HCT116 (cell line): Measurements from ENCODE around the gene RIF1. TPM values are rescaled to one million over a fixed set of nuclear protein-coding genes. Genes with fewer than 3 reads are reported as not detected.

ENCODE experiments used
- ATAC-seq: fragments of 200-7000 bp; cut with Tn5 transposase; 2 replicates; pipeline ENCODE4 v1.9.1; 2020; ENCODE audit warnings: mild to moderate bottlenecking, moderate library complexity
- BruUV-seq: library from RNA; stranded (reverse); fragments of 400-500 nt; replicated peaks from 2 replicates; lab custom pipeline; 2021; lab: Mats Ljungman, UMichigan
- CTCF ChIA-PET: fragments of 300-600 bp; sonication (Branson Sonifier 250); formaldehyde crosslinking; loops from one replicate; lab custom pipeline; 2021; ENCODE audit warnings: antibody characterized with exemption; lab: Charles Lee
- POLR2A ChIA-PET: fragments of 300-600, 350-600 bp; sonication (Branson Sonifier 250); formaldehyde crosslinking; loops from one replicate; lab custom pipeline; 2021; ENCODE audit warnings: antibody characterized with exemption; lab: Charles Lee
- RAD21 ChIA-PET, 2 experiments: fragments of 300-600 bp; sonication (Branson Sonifier 250); formaldehyde crosslinking; loops; one replicate each; lab custom pipeline; 2023; ENCODE audit warnings: low total read pairs in 2 of 2; ENCODE audit not compliant: uncharacterized antibody in 2 of 2, unreplicated experiment in 2 of 2, low non-redundant PET in 1 of 2; lab: Charles Lee
- DNase-seq: peaks from one replicate; pipeline ENCODE4 v3.0.0-alpha.2; 2010; ENCODE audit warnings: low read depth, low spot score
- H2AFZ ChIP-seq: fragments of 200-600 bp; shearing (Covaris generic), sonication (generic); 2 replicates; pipeline ENCODE4 v1.6.1; 2017; ENCODE audit warnings: low read depth, mixed run types, mixed read lengths, antibody characterized with exemption, low read length; ENCODE audit not compliant: poor library complexity, severe bottlenecking
- H3K27ac ChIP-seq: 2 replicates; pipeline ENCODE4 v1.5.1; 2012; ENCODE audit warnings: low read depth, low read length
- H3K27me3 ChIP-seq: fragments of 200-600 bp; sonication (generic); 2 replicates; pipeline ENCODE4 v1.6.1; 2016; ENCODE audit warnings: mixed run types, low read length, mixed read lengths; ENCODE audit not compliant: insufficient read depth
- H3K36me3 ChIP-seq, 2 experiments: fragments of 200-500 bp in 1 of 2; fragments of 200-600 bp in 1 of 2; sonication (Bioruptor generic) in 1 of 2; sonication (generic) in 1 of 2; 2 replicates each; pipeline versions ENCODE4 v1.5.1 to v1.6.1; 2014 to 2016; ENCODE audit warnings: low read length in 2 of 2, inconsistent platforms in 1 of 2, mixed read lengths in 1 of 2, mixed run types in 1 of 2; ENCODE audit not compliant: insufficient read depth in 2 of 2, control insufficient read depth in 1 of 2
- H3K4me1 ChIP-seq, 2 experiments: fragments of 200-600 bp in 1 of 2; sonication (generic) in 1 of 2; 2 replicates each; pipeline versions ENCODE4 v1.5.1 to v1.6.1; 2012 to 2017; ENCODE audit warnings: low read length in 2 of 2, inconsistent platforms in 1 of 2, mild to moderate bottlenecking in 1 of 2, mixed read lengths in 1 of 2, mixed run types in 1 of 2, moderate library complexity in 1 of 2; ENCODE audit not compliant: insufficient read depth in 2 of 2, control insufficient read depth in 1 of 2
- H3K4me2 ChIP-seq: fragments of 200-600 bp; sonication (generic); 2 replicates; pipeline ENCODE4 v1.6.1; 2017; ENCODE audit warnings: mixed run types, low read length, mixed read lengths
- H3K4me3 ChIP-seq, 2 experiments: fragments of 200-600 bp in 1 of 2; sonication (generic) in 1 of 2; replicated peaks in 1 of 2; 2 replicates each; pipeline ENCODE4 v1.5.1; 2011 to 2016; ENCODE audit warnings: low read length in 2 of 2, control low read depth in 1 of 2, low read depth in 1 of 2, mild to moderate bottlenecking in 1 of 2, mixed read lengths in 1 of 2, mixed run types in 1 of 2
- H3K79me2 ChIP-seq: fragments of 200-600 bp; sonication (generic); 2 replicates; pipeline ENCODE4 v1.6.1; 2017; ENCODE audit warnings: mild to moderate bottlenecking, mixed run types, low read length, moderate library complexity, mixed read lengths; ENCODE audit not compliant: insufficient read depth
- H3K9ac ChIP-seq: fragments of 200-600 bp; sonication (generic); 2 replicates; pipeline ENCODE4 v1.6.1; 2016; ENCODE audit warnings: low read length, mixed read lengths
- H3K9me2 ChIP-seq: fragments of 200-600 bp; sonication (generic), shearing (Covaris generic); 2 replicates; pipeline ENCODE4 v1.6.1; 2017; ENCODE audit warnings: mixed run types, mild to moderate bottlenecking, moderate library complexity; ENCODE audit not compliant: insufficient read depth
- H3K9me3 ChIP-seq, 2 experiments: fragments of 200-500 bp in 1 of 2; fragments of 200-600 bp in 1 of 2; sonication (Bioruptor generic) in 1 of 2; sonication (generic) in 1 of 2; 2 replicates each; pipeline ENCODE4 v1.6.1; 2014 to 2017; ENCODE audit warnings: low read length in 2 of 2, mixed read lengths in 2 of 2, inconsistent platforms in 1 of 2, low read depth in 1 of 2, mild to moderate bottlenecking in 1 of 2, mixed run types in 1 of 2, moderate library complexity in 1 of 2; ENCODE audit not compliant: control insufficient read depth in 1 of 2, insufficient read depth in 1 of 2
- H4K20me1 ChIP-seq: fragments of 200-600 bp; sonication (generic), shearing (Covaris generic); 2 replicates; pipeline ENCODE4 v1.6.1; 2017; ENCODE audit warnings: mixed run types, mild to moderate bottlenecking, moderate library complexity; ENCODE audit not compliant: insufficient read depth
- FOSL1 ChIP-seq: IDR thresholded peaks from 2 replicates; pipeline ENCODE4 v1.6.1; 2012; ENCODE audit warnings: low read depth
- POLR2A ChIP-seq: IDR thresholded peaks from 2 replicates; pipeline ENCODE4 v1.7.0; 2011; ENCODE audit warnings: borderline replicate concordance; ENCODE audit not compliant: insufficient read depth, insufficient read length; ENCODE audit errors: extremely low read depth
- YY1 ChIP-seq: IDR thresholded peaks from 2 replicates; pipeline ENCODE4 v1.6.1; 2011; ENCODE audit warnings: low read length, low read depth, moderate library complexity, mild to moderate bottlenecking; ENCODE audit not compliant: insufficient replicate concordance; ENCODE audit errors: extremely low read depth
- ZFX ChIP-seq: fragments of 450-650 bp; IDR thresholded peaks from 2 replicates; pipeline ENCODE4 v1.6.1; 2017
- intact Hi-C: fragments of 100-400 bp; cut with micrococcal nuclease; formaldehyde crosslinking; loops from 2 replicates; pipeline ENCODE4 v1.10.0; 2022
- total RNA-seq: library from RNA; stranded (reverse); gene quantifications from one replicate; pipeline ENCODE4 v1.2.1, GENCODE V29; 2021; ENCODE audit not compliant: unreplicated experiment
- TF ChIP-seq, protein P1 (sequence below): IDR thresholded peaks from 2 replicates; pipeline ENCODE4 v1.6.1; 2012

RIF1 gene
- total RNA-seq, 1 experiment from 2014 or later, result 48.0 TPM

DNA sequence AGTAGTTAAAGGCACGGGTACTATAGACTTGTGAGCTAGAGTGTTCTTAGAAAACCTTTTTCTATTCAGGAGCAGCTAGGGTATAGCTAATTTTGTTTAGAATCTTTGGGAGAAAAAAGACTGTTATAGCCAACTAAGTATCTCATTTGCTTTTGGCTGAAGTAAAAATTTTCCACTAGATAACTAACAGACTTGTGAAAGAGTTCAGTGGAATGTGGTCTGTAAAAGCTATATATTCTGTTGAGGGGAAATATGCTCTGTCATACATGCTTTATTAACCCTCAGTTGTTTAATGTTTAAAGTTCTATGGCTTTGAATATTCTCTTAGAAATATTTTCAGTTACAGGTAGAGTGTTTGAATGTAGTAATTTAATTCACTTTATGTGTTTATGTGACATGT, 49.7 kb downstream of the RIF1 start:
- POLR2A ChIA-PET, result interaction anchor here (0.7 kb wide), 1 partner anchor 120 kb away, joined by 3 read pairs; no protein-coding TSS in a partner anchor
- Histone ChIP-seq H3K27ac (no peak overlapping the region), H3K4me1 (no peaks in the 10 kb centered on the region), H3K79me2 (peaks cover 34% of the 10 kb centered on the region), H3K4me2 (no peak overlapping the region), H3K4me3 (no peak overlapping the region), H3K36me3 (peaks cover 55 to 64% of the 10 kb centered on the region in 2 experiments), H2AFZ (no peak overlapping the region), H3K9me3 (no peaks in the 10 kb centered on the region), H3K9ac (no peak overlapping the region), H3K9me2 (no peaks in the 10 kb centered on the region), H3K27me3 (no peaks in the 10 kb centered on the region), H4K20me1 (peaks cover 3% of the 10 kb centered on the region; the same call in 1 of the 2 replicates)
- no TSS peak for BruUV-seq
- intact Hi-C loops, result no loop called here
- TF ChIP-seq POLR2A, result no peak
- no peak for TF ChIP-seq YY1
- no peak for DNase-seq
- no peak for ATAC-seq
- CTCF ChIA-PET, result no interaction called here
- RAD21 ChIA-PET, result no interaction called here

DNA sequence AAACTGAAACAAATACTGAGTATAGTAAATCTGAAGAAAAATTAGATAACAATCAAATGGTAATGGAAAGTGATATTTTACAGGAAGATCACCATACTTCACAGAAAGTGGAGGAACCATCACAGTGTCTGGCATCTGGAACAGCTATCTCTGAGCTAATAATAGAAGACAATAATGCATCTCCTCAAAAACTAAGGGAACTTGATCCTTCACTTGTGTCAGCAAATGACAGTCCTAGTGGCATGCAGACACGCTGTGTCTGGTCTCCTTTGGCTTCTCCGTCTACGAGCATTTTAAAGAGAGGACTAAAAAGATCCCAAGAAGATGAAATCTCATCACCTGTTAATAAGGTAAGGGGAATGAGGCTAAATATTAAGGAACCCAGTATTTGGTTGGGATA, 56.1 kb downstream of the RIF1 start:
- ChIA-PET CTCF (no interaction called here), POLR2A (no interaction called here), RAD21 (no interaction called here)
- Histone ChIP-seq H3K79me2 (peaks cover 46% of the 10 kb centered on the region), H3K9me3 (no peaks in the 10 kb centered on the region), H3K9ac (no peak overlapping the region), H4K20me1 (no peaks in the 10 kb centered on the region), H3K4me3 (no peak overlapping the region), H3K9me2 (no peaks in the 10 kb centered on the region), H3K4me2 (no peak overlapping the region), H3K4me1 (no peaks in the 10 kb centered on the region), H3K27me3 (no peaks in the 10 kb centered on the region), H3K27ac (no peak overlapping the region), H2AFZ (no peak overlapping the region), H3K36me3 (peaks cover 72% of the 10 kb centered on the region in 2 experiments)
- TF ChIP-seq FOSL1 (no peak), ZFX (no peak)
- TF ChIP-seq, protein P1, sequence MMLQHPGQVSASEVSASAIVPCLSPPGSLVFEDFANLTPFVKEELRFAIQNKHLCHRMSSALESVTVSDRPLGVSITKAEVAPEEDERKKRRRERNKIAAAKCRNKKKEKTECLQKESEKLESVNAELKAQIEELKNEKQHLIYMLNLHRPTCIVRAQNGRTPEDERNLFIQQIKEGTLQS, result no peak
- ATAC-seq, result no peak
- DNase-seq, result no peak
- intact Hi-C loops, result no loop called here
- BruUV-seq, result no TSS peak
